Measurements from ENCODE around the gene MN1. TPM values are rescaled to one million over a fixed set of nuclear protein-coding genes. Genes with fewer than 3 reads are reported as not detected.

The MN1 gene
- total RNA-seq = 0.42 and 0.53 TPM in 2 replicates

- DNase-seq (ENCODE audit: low read depth, low spot score) = no peak
Measured at GRCh38 chr22:27801616-27802345, at the start of gene MN1. Gene MN1, minus strand, starts transcription at chr22:27801756. Its CDS starts 1,213 bp downstream, at chr22:27800543.

- DNase-seq (ENCODE audit: low read depth, low spot score) = peak; percentile 29
Measured at GRCh38 chr22:27850000-27850521, 48.5 kb upstream of the MN1 start.

- DNase-seq (ENCODE audit: low read depth, low spot score) = no peak
Measured at GRCh38 chr22:27848005-27848404, 46.4 kb upstream of the MN1 start.

GRCh38 chr22:27846910-27847309 is 45.4 kb upstream of the MN1 start:
- no peak for DNase-seq (ENCODE audit: low read depth, low spot score)

- DNase-seq (ENCODE audit: low read depth, low spot score) = no peak
Measured at GRCh38 chr22:27846248-27846757, 44.7 kb upstream of the MN1 start.

- no peak for DNase-seq (ENCODE audit: low read depth, low spot score)
Measured at GRCh38 chr22:27845644-27846043, 44.1 kb upstream of the MN1 start.

GRCh38 chr22:27844656-27845591 is 43.4 kb upstream of the MN1 start:
- DNase-seq (ENCODE audit: low read depth, low spot score) = no peak

- DNase-seq (ENCODE audit: low read depth, low spot score) = no peak
Measured at GRCh38 chr22:27844256-27844655, 42.7 kb upstream of the MN1 start.

GRCh38 chr22:27843441-27843840 is 41.9 kb upstream of the MN1 start:
- DNase-seq (ENCODE audit: low read depth, low spot score) = no peak

GRCh38 chr22:27842669-27843431 is 41.3 kb upstream of the MN1 start:
- DNase-seq (ENCODE audit: low read depth, low spot score) = no peak

- no peak for DNase-seq (ENCODE audit: low read depth, low spot score)
Measured at GRCh38 chr22:27842201-27842600, 40.6 kb upstream of the MN1 start.

GRCh38 chr22:27840436-27840835 is 38.9 kb upstream of the MN1 start:
- no peak for DNase-seq (ENCODE audit: low read depth, low spot score)

- no peak for DNase-seq (ENCODE audit: low read depth, low spot score)
Measured at GRCh38 chr22:27839057-27839660, 37.6 kb upstream of the MN1 start.

- no peak for DNase-seq (ENCODE audit: low read depth, low spot score)
Measured at GRCh38 chr22:27836181-27836580, 34.6 kb upstream of the MN1 start.

- DNase-seq (ENCODE audit: low read depth, low spot score) = no peak
Measured at GRCh38 chr22:27835446-27835845, 33.9 kb upstream of the MN1 start.

GRCh38 chr22:27834364-27835185 is 33.0 kb upstream of the MN1 start:
- no peak for DNase-seq (ENCODE audit: low read depth, low spot score)

- DNase-seq (ENCODE audit: low read depth, low spot score) = no peak
Measured at GRCh38 chr22:27833803-27834202, 32.2 kb upstream of the MN1 start.

- no peak for DNase-seq (ENCODE audit: low read depth, low spot score)
Measured at GRCh38 chr22:27832606-27833005, 31.1 kb upstream of the MN1 start.

- no peak for DNase-seq (ENCODE audit: low read depth, low spot score)
Measured at GRCh38 chr22:27829620-27830019, 28.1 kb upstream of the MN1 start.

Data from pulmonary artery endothelial cell (primary cell).